ENCODE data around the gene EIF4G1.

EIF4G1 gene

DNA sequence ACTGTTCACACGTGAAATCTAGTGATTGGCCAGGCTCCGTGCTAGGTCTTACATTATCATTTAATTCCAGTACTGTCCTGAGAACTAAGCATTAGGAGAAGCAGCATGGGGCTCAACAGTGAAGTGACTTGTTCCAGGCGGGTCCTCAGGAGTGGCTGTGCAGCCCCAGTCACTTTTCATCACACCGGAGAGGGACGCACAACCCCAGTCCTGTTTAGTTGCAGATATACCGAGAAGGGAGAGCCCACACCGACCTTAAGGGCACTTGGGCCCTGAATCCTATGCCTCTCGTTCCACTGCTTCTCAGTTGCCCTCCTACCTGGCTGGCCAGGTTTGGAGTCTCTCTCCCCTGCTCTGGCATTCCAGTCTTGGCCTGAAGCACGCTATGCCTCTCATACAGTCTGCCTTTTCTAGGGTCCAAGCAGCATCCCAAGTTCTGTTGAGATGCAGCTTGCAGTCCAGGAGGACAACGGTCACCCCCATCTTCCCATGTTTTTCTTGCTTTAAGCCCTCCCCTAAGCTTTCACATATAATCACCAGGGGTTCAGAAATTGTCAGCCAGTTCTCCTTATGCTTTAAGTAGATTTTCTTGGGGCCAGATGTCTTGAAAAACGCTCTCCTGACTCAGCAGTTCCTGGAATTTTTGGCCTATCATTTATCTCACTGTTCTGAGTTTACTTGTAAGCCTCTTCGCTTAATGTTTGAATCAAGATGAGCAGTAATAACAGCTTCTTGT is 33.1 kb downstream of the EIF4G1 start:
- Mint-ChIP-seq H3K4me1 (peaks cover 6% of the 10 kb centered on the region), H3K4me3 (no peak overlapping the region), H3K9me3 (no peaks in the 10 kb centered on the region), H3K36me3 (peaks cover 4% of the 10 kb centered on the region), H3K27ac (no peak overlapping the region)
- DNase-seq (ENCODE audit: low spot score in 2 of 2): no peak
- no peak for ATAC-seq

DNA sequence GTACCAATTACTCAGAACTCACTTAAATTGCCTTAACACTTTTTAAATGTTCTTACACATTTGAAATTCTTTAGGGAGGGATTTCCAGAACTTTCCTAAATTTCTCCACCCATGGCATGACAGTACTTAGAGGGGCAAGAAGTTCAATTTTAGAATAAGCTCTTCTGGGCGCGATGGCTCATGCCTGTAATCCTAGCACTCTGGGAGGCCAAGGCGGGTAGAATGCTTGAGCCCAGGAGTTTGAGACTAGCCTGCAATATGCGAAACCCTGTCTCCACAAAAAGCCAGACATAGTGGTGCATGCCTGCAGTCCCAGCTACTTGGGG is 33.6 kb downstream of the EIF4G1 start:
- Mint-ChIP-seq H3K9me3 (no peaks in the 10 kb centered on the region), H3K27ac (no peak overlapping the region), H3K4me1 (peaks cover 6% of the 10 kb centered on the region), H3K4me3 (no peak overlapping the region), H3K36me3 (no peaks in the 10 kb centered on the region)
- ATAC-seq: no peak
- DNase-seq (ENCODE audit: low spot score in 2 of 2): no peak

DNA sequence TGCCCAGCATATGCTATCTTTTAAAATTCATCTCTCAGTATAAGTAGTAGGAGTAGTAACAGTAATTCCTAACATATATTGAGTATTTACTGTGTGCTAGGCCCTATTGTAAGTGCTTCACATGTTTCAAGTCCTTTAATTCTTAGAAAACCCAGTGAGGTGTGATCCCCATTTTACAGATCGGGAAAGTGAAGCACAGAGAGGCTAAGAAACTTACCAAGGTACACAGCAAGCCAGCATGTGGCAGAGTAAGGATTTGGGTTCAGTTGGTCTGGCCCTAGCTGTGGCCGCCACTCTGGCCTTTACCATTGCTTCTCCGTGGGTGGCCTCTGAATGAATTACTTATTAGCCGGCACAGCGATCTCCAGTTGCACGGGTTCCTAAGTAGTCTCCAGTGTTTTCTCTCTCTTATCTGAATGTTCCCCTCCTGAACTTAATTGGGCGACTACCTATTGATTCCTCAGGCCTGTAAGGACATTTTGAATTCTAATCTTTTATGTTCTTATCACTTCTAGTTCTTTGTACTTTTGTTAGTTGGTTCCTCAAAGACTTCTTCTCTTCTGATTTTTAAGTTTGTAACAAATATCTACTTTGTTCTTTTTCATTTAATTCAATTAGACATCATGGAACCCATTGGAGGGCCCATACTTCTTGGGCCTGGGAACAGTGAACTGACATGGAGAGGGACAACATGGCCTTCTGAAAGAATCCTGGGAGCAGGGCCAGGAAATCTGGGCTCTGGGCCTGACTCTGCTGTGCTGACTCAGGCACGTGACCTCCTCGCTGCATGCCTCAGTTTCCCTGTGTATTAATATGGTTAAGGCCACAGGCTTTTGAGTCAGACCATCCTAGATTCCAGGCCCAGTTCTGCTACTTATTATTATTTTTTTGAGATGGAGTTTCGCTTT is 35.4 kb downstream of the EIF4G1 start:
- DNase-seq (ENCODE audit: low spot score in 2 of 2) (no peak), ATAC-seq (no peak)
- Mint-ChIP-seq H3K36me3 (no peaks in the 10 kb centered on the region), H3K9me3 (no peaks in the 10 kb centered on the region), H3K4me3 (no peak overlapping the region), H3K27ac (no peak overlapping the region), H3K4me1 (peaks cover 6% of the 10 kb centered on the region)

DNA sequence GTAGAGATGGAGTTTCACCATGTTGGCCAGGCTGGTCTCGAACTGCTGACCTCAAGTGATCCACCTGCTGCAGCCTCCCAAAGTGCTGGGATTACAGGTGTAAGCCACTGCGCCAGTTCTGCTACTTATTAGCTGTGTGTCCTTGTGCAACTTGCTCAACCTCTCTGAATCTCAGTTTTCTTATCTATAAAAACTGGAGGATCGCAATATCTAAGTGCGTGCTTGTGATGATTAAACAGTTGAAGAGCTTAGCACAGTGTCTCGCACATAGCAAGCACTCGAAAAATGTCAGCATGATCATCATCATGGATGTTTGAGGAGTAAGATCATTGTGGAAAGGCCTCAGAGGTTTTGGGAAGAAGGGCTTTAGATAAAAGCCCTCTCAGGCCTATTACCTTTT is 36.2 kb downstream of the EIF4G1 start:
- ATAC-seq (no peak), DNase-seq (ENCODE audit: low spot score in 2 of 2) (no peak)
- no peak overlapping the region for H3K27ac Mint-ChIP-seq
- H3K4me1 Mint-ChIP-seq: peaks cover 9% of the 10 kb centered on the region
- no peak overlapping the region for H3K4me3 Mint-ChIP-seq
- no peaks in the 10 kb centered on the region for H3K9me3 Mint-ChIP-seq
- no peaks in the 10 kb centered on the region for H3K36me3 Mint-ChIP-seq

DNA sequence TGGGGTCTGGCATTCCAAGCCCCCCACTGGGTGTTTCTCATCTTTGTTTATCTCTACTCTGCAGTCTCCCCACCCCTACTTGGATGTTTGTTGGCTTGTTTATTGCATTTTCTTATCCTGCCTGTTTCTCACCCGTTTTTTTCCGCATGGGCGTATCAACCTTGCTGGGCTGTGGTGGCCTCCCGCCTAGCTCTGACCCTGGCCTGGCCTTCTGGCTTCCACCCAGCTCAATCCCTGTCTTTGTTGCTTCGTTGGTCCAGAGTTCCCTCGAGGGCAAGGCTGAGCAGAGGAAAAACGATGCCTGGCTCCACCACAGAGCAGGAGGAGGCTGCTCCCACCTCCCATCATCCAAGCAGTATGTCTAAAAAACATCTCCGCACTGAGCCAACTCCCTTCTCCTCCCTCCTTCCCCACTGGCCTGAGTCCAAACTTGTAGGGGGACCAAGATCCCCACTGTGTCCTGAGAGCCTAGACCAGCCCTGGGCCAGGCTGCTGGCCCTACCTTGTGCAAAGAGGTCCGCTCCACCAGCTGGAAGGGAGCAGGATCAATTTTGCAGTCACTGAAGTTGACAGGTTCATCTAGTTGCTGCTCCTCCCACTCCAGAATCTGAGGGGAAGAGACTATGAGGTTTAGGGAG is 37.2 kb downstream of the EIF4G1 start:
- ATAC-seq (no peak), DNase-seq (ENCODE audit: low spot score in 2 of 2) (no peak)
- Mint-ChIP-seq H3K4me3 (no peak overlapping the region), H3K9me3 (no peaks in the 10 kb centered on the region), H3K27ac (peak overlapping the region; percentile 78), H3K36me3 (no peaks in the 10 kb centered on the region), H3K4me1 (peaks cover 7% of the 10 kb centered on the region)

DNA sequence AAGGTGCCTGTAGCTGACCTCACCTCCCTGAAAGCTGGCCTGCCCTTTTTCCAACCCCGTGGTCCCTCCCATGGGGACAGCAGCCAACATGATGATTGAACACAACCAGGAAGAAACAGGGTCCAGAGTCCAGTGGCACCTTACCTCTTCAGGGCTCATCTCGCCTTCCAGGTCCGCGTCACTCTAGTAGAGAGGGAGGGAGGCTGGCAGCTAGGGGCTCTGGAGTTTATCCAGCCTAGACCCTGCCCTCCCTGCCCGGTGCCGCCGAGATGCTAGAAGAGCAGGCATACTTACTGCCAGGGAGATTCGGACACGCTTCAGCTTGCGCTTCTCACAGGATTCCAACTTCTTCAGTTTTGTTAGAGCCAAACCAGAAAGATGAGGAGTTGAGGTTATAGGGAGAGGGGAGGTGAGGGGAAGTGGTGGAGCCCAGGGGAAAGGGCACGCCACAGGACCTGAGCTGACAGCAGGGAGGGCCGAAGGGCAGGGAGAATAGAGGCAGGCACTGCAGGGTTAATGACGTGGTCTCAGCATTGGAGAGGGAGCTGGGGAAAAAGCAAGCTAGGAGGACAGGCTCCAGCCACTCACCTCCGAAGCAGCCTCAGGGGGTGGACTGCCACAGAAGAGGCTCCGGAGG is 37.9 kb downstream of the EIF4G1 start:
- no peak overlapping the region for H3K4me3 Mint-ChIP-seq
- peak overlapping the region; percentile 78 for H3K27ac Mint-ChIP-seq
- ATAC-seq (no peak), DNase-seq (ENCODE audit: low spot score in 2 of 2) (no peak)
- H3K9me3 Mint-ChIP-seq: no peaks in the 10 kb centered on the region
- no peaks in the 10 kb centered on the region for H3K36me3 Mint-ChIP-seq
- peaks cover 7% of the 10 kb centered on the region for H3K4me1 Mint-ChIP-seq

DNA sequence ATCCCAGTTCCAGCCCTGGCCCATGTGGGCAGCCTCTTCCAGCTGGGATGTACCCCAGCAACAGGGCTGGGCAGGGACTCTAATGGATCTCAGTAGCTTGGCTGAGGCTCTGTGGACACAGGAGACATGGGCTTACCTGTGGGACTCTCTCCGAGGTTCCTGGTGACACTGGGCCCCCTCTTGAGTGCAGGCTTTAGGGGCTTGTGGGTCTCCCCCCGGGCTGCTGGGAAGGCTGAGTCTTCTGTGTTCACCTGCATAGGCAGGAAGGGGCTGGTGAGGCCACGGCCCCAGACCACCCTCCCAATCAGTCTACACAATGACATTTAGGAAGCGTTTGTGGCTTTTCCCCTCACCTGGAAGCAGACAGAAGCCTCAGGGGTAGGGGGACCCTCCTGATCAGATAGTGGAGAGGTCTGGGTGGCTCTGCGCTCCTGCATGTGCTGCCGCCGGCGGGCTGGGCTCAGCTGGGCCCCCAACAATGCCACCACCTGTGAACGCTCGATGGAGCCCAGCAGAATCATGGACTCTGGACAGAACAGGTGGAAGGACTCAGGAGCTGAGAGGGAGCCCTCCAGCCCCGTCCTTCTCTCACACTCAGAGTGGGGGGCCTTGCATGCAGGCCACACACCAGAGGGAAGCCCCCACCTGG is 38.6 kb downstream of the EIF4G1 start:
- Mint-ChIP-seq H3K4me1 (peaks cover 7% of the 10 kb centered on the region), H3K36me3 (no peaks in the 10 kb centered on the region), H3K9me3 (no peaks in the 10 kb centered on the region), H3K27ac (peak overlapping the region; percentile 78), H3K4me3 (no peak overlapping the region)
- no peak for DNase-seq (ENCODE audit: low spot score in 2 of 2)
- no peak for ATAC-seq

DNA sequence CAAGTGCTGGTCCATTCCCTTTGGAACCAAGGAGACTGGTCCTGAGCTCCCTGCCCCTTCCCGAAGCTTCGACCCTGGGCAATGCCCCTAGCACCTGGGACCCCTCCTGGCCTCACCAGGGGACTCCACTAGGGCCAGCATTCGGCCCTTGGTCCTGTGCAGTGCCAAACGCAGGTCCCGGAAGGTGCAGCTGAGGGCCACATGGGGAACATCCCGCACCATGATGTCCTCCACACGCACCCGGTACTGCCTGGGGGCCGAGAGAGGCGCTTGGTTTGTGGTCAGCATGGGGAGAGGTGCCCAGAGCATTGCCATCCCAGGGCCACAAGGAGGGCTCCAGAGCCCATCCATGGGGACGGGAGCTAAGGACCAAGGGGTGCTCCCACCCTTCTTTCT is 39.1 kb downstream of the EIF4G1 start:
- no peak for ATAC-seq
- H3K9me3 Mint-ChIP-seq: no peaks in the 10 kb centered on the region

DNA sequence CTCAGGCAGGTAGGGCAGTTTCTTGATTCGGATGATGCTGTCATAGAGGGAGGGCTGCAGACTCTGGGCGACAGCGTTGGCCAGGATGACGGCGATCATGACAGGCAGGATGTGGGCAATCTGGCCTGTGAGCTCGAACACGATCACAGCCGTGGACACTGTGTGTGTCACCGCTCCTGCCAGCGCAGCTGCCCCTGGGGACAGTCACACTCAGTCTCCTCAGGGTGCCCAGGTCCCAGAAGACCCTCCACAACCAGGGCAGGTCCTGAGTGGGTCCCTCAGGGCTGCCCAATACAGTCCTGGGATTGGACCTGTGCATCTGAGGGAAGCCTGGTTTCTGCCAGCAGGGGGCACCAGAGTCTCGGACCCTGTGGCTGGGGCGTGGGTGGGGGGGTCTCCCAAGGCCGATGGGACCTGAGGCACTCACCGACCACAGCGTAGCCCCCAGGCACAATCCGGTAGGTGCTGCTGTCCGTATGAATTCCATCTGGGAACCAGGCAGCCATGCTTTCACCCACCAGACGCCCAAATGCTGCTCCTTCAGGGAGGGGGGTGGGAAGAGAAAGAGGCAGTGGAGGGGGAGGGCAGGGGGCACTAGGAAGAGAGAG is 39.8 kb downstream of the EIF4G1 start:
- Mint-ChIP-seq H3K27ac (peak overlapping the region; percentile 74), H3K9me3 (no peaks in the 10 kb centered on the region)
- DNase-seq (ENCODE audit: low spot score in 2 of 2): peak; percentile 56 to 83

More for the DNA sequence above, 39.1 kb downstream of the EIF4G1 start:
- Mint-ChIP-seq H3K27ac (peak overlapping the region; percentile 74), H3K4me3 (peak overlapping the region; percentile 51), H3K36me3 (no peaks in the 10 kb centered on the region), H3K4me1 (peaks cover 7% of the 10 kb centered on the region)
- no peak for DNase-seq (ENCODE audit: low spot score in 2 of 2)

DNA sequence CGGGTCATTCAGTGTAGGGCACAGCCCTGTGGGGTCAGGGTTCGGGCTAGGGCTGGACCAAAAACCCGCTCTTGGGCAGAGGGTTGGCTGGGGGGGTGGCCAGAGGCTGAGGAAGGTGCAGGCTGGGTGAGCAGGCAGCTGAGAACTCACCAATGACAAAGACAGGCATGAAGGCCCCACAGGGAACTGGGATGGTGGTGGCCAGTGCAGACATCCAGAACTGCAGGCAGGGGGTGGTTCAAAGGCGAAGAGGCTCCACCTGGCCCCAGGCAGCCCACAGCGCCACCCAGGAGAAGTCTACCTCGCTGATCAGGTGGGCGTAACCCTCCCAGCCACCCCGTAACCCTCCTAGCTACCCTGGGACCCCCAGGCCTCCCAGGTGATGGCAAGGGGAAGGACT is 40.3 kb downstream of the EIF4G1 start:
- Mint-ChIP-seq H3K9me3 (no peaks in the 10 kb centered on the region), H3K4me1 (peaks cover 9% of the 10 kb centered on the region), H3K27ac (no peak overlapping the region), H3K4me3 (peak overlapping the region; percentile 51), H3K36me3 (no peaks in the 10 kb centered on the region)
- ATAC-seq (no peak), DNase-seq (ENCODE audit: low spot score in 2 of 2) (no peak)

More for the DNA sequence above, 39.8 kb downstream of the EIF4G1 start:
- no peaks in the 10 kb centered on the region for H3K36me3 Mint-ChIP-seq
- peak overlapping the region; percentile 51 for H3K4me3 Mint-ChIP-seq
- peak; percentile 94 for ATAC-seq
- peaks cover 7% of the 10 kb centered on the region for H3K4me1 Mint-ChIP-seq

DNA sequence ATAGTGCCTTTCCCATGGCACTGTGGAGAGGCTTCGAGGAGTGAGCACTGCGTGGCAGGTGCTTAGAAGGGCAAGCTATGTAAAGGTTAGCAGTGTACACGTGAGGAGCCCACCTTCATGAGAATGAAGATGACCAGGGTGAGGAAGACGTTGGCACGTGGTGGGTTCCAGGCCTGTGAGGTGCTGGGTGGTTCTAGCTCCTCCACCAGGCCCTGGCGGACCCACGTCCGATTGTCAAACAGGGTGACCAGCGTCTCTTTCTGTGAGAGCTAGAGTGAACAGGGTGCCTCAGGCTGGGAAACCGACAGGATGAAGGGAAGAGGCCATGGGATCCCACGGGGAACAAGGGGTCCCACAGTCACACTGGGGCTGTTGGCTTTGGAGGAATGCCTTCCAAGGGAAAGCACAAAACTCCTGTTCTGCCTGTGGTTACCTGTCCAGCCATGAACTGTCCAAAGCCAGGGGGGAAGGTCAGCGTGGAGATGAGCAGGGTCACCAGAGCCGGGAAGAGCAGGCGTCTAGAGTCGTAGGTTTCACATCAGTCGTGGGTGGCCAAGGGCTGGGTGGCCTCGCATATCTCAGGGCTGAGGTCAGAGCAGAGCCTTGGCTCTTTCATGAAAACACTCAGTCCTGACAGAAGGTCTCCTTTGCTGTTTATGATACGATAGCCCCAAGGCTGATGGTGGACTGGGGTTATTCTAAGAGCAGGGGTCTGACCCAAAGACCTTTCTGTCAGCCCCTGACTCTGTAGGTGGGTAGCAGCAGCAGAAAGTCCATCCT is 41.0 kb downstream of the EIF4G1 start:
- Mint-ChIP-seq H3K36me3 (no peaks in the 10 kb centered on the region), H3K4me3 (no peak overlapping the region), H3K4me1 (peaks cover 16% of the 10 kb centered on the region), H3K27ac (peak overlapping the region; percentile 23), H3K9me3 (no peaks in the 10 kb centered on the region)
- ATAC-seq (no peak), DNase-seq (ENCODE audit: low spot score in 2 of 2) (no peak)

DNA sequence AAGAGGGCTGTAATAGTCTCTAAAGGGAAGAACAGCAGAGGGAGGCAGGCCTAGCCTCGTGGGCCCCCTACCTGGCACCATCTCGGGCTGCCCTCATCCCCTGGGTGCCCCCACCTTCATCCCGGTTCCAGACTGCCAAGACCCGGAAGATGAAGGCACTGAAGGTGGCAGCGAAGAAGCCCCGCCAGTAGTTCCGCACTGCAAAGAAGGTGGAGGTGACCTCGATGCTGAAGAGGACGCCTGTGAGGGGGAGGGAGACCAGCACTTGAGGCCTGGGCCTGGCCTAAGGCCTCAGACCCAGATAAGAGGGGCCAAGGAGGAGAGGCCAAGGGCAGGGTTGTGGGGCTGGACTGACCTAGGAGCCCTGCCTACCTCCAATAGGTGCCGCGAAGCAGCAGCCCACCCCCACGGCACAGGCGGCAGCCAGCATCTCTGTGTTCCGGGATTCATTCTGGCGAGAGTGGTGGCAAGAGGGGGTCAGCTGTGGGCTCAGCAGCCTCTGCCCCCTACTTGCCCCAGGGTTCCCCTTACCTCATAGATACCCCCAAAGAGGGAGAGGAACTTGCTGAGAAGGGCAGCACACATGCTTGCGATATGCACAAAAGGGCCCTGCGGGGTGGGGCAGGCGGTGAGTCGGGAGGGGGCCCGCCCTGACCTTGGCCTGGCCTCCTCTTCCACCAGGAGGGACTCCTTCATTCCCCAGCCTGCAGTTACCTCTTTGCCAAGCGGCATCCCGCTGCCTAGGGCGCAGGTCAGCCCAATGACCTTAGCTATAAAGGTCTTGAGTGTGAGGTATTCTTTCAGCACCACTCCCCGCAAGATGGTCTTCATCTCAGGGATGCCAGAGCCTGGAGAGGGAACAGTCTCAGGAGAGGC is 43.1 kb downstream of the EIF4G1 start:
- DNase-seq (ENCODE audit: low spot score in 2 of 2): no peak
- no peak overlapping the region for H3K4me3 Mint-ChIP-seq
- no peak for ATAC-seq
- no peak overlapping the region for H3K27ac Mint-ChIP-seq
- H3K9me3 Mint-ChIP-seq: no peaks in the 10 kb centered on the region
- H3K36me3 Mint-ChIP-seq: peaks cover 7% of the 10 kb centered on the region
- H3K4me1 Mint-ChIP-seq: peaks cover 22% of the 10 kb centered on the region

DNA sequence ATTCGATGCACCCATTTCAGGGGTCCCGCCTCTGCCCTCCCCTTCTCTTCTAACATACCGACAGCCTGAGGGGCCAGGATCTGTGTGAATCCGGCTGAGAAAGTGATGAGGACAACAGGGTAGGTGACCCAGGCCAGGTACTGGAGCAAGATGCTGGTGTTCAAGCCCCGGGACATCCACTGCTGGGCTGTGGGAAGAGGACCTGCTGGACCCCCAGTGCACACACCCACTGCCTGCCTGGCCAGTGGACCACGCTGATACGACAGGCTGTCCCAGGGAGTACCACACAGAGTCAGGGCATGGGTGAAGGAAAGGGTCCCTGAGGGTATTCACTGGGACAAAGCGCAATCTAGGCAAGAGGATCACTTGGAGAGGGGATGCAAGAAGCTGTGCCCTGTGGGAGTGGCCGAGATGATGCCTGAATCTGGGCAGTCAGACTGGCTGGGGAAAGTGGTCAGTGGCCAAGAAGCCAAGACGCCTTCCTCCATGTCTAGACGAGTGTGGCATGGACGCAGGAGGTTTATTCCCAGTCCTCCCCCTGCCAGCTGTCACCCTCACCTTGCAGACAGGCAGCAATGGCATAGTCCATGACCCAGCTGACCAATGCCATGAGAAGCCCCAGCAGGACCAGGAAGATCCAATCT is 43.8 kb downstream of the EIF4G1 start:
- DNase-seq (ENCODE audit: low spot score in 2 of 2) (no peak), ATAC-seq (no peak)
- H3K36me3 Mint-ChIP-seq: peaks cover 11% of the 10 kb centered on the region
- H3K4me1 Mint-ChIP-seq: peaks cover 22% of the 10 kb centered on the region
- H3K9me3 Mint-ChIP-seq: no peaks in the 10 kb centered on the region
- H3K27ac Mint-ChIP-seq: no peak overlapping the region
- H3K4me3 Mint-ChIP-seq: no peak overlapping the region

Measured in stimulated activated effector memory CD8-positive, alpha-beta T cell treated with anti-CD3 and anti-CD28 coated beads, Interleukin-12 subunit alpha, Interleukin-12 subunit beta, amount 100 ng/mL, for 72 hours (primary cell).